ENCODE results near the gene TRPM8.
"Not testable (repeated sequence)": the region's sequence is repeated elsewhere in the genome, so short reads cannot be mapped to it uniquely, and the experiment has no call there.

TRPM8 gene

DNA sequence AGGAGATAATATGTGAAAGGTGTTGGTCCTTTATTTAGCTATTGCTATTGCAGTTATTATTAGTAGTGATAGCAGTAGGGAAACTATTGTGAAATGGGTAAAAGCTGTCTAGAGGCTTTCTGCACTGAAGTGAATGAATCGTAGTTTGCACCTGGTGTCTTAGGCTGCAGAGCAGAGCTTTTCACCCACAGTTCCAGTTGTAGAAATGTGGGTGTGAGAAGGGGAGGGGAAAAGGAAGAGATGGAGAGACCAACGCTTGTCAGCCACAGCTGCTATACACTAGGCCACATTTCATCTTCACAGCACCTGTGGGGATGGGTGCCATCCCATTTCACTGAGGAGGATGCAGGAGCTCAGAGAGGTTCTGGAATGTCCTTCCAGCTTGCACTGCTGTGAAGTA, 50.0 kb downstream of the TRPM8 start:
- Histone ChIP-seq H4K20me1 (ENCODE audit: insufficient read depth, low read length) (no peaks in the 10 kb centered on the region), H3K9ac (ENCODE audit: low read length) (no peak overlapping the region), H3K36me3 (ENCODE audit: insufficient read depth, low read length) (no peaks in the 10 kb centered on the region), H3K4me2 (ENCODE audit: low read length) (no peak overlapping the region), H3K4me1 (ENCODE audit: insufficient read depth, low read length, severe bottlenecking) (no peaks in the 10 kb centered on the region), H2AFZ (ENCODE audit: low read length) (no peak overlapping the region), H3K79me2 (ENCODE audit: insufficient read depth, low read length) (no peaks in the 10 kb centered on the region), H3K27me3 (ENCODE audit: insufficient read depth, low read length) (no peaks in the 10 kb centered on the region), H3K9me3 (ENCODE audit: low read length) (no peaks in the 10 kb centered on the region), H3F3A (ENCODE audit: insufficient read depth, low read length) (no peaks in the 10 kb centered on the region), H3K27ac (ENCODE audit: low read depth, low read length, poor library complexity, severe bottlenecking) (no peak overlapping the region), H3K9me2 (ENCODE audit: low read depth, low read length) (no peaks in the 10 kb centered on the region), H3K4me3 (ENCODE audit: low read depth, low read length, poor library complexity, severe bottlenecking) (no peak overlapping the region)
- no peak for TF ChIP-seq EZH2 (IDR thresholded peaks at IDR 0.05; ENCODE audit: borderline replicate concordance, low read length)

DNA sequence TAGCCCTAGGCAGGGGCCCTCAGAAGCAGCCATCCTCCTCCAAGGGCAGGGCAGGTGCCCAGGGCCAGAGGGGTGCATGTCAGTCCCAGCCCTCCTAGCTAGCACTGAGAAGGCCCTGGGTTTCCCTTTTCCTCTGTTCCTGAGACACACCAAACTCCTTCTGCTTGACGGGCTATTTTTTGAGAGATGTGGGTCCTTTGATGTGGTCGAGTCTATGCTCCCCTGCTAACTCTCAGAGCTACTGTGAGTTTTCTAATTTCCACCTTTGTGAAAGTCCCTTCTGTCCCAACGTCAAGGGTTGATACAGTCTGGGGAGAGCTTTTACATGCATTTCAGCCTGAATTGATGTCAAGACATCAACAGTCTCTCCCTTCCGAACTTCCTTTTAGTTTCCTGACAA, 51.4 kb downstream of the TRPM8 start:
- Histone ChIP-seq H3K4me1 (ENCODE audit: insufficient read depth, low read length, severe bottlenecking) (no peaks in the 10 kb centered on the region), H3K27ac (ENCODE audit: low read depth, low read length, poor library complexity, severe bottlenecking) (no peak overlapping the region), H2AFZ (ENCODE audit: low read length) (no peak overlapping the region), H3K36me3 (ENCODE audit: insufficient read depth, low read length) (no peaks in the 10 kb centered on the region), H3K4me2 (ENCODE audit: low read length) (no peak overlapping the region), H3K9me2 (ENCODE audit: low read depth, low read length) (no peaks in the 10 kb centered on the region), H3K9ac (ENCODE audit: low read length) (no peak overlapping the region), H3K4me3 (ENCODE audit: low read depth, low read length, poor library complexity, severe bottlenecking) (no peak overlapping the region), H3K27me3 (ENCODE audit: insufficient read depth, low read length) (no peaks in the 10 kb centered on the region), H3K9me3 (ENCODE audit: low read length) (no peaks in the 10 kb centered on the region), H3F3A (ENCODE audit: insufficient read depth, low read length) (no peaks in the 10 kb centered on the region), H4K20me1 (ENCODE audit: insufficient read depth, low read length) (no peaks in the 10 kb centered on the region), H3K79me2 (ENCODE audit: insufficient read depth, low read length) (no peaks in the 10 kb centered on the region)
- no peak for TF ChIP-seq EZH2 (IDR thresholded peaks at IDR 0.05; ENCODE audit: borderline replicate concordance, low read length)
- TF ChIP-seq, protein P1, sequence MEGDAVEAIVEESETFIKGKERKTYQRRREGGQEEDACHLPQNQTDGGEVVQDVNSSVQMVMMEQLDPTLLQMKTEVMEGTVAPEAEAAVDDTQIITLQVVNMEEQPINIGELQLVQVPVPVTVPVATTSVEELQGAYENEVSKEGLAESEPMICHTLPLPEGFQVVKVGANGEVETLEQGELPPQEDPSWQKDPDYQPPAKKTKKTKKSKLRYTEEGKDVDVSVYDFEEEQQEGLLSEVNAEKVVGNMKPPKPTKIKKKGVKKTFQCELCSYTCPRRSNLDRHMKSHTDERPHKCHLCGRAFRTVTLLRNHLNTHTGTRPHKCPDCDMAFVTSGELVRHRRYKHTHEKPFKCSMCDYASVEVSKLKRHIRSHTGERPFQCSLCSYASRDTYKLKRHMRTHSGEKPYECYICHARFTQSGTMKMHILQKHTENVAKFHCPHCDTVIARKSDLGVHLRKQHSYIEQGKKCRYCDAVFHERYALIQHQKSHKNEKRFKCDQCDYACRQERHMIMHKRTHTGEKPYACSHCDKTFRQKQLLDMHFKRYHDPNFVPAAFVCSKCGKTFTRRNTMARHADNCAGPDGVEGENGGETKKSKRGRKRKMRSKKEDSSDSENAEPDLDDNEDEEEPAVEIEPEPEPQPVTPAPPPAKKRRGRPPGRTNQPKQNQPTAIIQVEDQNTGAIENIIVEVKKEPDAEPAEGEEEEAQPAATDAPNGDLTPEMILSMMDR (IDR thresholded peaks at IDR 0.05; ENCODE audit: low read length) = no peak

DNA sequence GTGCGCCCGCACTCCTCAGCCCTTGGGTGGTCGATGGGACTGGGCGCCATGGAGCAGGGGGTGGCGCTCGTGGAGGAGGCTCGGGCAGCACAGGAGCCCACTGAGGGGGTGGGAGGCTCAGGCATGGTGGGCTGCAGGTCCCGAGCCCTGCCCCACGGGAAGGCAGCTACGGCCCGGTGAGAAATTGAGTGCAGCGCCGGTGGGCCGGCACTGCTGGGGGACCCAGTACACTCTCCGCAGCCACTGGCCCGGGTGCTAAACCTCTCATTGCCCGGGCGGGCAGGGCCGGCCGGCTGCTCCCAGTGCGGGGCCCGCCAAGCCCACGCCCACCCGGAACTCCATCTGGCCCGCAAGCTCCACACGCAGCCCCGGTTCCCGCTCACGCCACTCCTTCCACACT, 55.3 kb downstream of the TRPM8 start:
- not testable (repeated sequence) for H2AFZ ChIP-seq (ENCODE audit: low read length); H3K9me2 ChIP-seq (ENCODE audit: low read depth, low read length); H3K9ac ChIP-seq (ENCODE audit: low read length); H3F3A ChIP-seq (ENCODE audit: insufficient read depth, low read length); H3K4me3 ChIP-seq (ENCODE audit: low read depth, low read length, poor library complexity, severe bottlenecking); H4K20me1 ChIP-seq (ENCODE audit: insufficient read depth, low read length); H3K27ac ChIP-seq (ENCODE audit: low read depth, low read length, poor library complexity, severe bottlenecking); H3K4me1 ChIP-seq (ENCODE audit: insufficient read depth, low read length, severe bottlenecking); H3K4me2 ChIP-seq (ENCODE audit: low read length); H3K27me3 ChIP-seq (ENCODE audit: insufficient read depth, low read length); H3K36me3 ChIP-seq (ENCODE audit: insufficient read depth, low read length); H3K79me2 ChIP-seq (ENCODE audit: insufficient read depth, low read length); H3K9me3 ChIP-seq (ENCODE audit: low read length)

DNA sequence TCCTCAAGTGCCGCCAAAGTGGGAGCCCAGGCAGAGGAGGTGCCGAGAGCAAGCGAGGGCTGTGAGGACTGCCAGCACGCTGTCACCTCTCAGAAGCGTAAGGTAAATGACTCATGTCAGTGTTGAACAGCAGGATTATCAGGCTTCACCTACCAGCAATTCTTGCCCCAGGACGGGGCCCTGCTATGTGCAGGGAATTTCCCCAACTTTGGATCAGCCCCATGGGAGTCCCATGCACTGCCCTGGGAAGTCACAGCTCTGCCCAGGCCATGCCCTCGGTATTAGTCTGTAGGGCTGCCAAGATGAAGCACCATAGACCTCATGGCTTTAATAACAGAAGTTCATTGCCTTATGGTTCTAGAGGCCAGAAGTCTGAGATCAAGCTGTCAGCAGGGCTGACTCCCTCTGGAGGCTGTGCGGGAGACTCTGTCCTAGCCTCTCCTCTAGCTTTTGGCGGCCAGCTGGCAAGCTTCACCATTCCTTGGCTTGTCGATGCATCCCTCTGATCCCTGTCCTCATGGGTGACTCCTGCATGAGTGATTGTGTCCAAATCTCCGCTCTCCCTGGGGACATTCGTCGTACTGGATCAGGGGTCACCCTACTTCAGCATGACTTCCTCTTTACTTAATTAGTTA, 55.9 kb downstream of the TRPM8 start:
- Histone ChIP-seq H4K20me1 (ENCODE audit: insufficient read depth, low read length) (no peaks in the 10 kb centered on the region), H3K9me2 (ENCODE audit: low read depth, low read length) (no peaks in the 10 kb centered on the region), H3K4me3 (ENCODE audit: low read depth, low read length, poor library complexity, severe bottlenecking) (no peak overlapping the region), H3F3A (ENCODE audit: insufficient read depth, low read length) (no peaks in the 10 kb centered on the region), H3K27me3 (ENCODE audit: insufficient read depth, low read length) (0 out of 2 replicates have a peak, but pooled peaks cover 4% of the 10 kb centered on the region), H3K9ac (ENCODE audit: low read length) (no peak overlapping the region), H2AFZ (ENCODE audit: low read length) (no peak overlapping the region), H3K79me2 (ENCODE audit: insufficient read depth, low read length) (no peaks in the 10 kb centered on the region), H3K27ac (ENCODE audit: low read depth, low read length, poor library complexity, severe bottlenecking) (no peak overlapping the region), H3K4me1 (ENCODE audit: insufficient read depth, low read length, severe bottlenecking) (no peaks in the 10 kb centered on the region), H3K36me3 (ENCODE audit: insufficient read depth, low read length) (no peaks in the 10 kb centered on the region), H3K4me2 (ENCODE audit: low read length) (no peak overlapping the region), H3K9me3 (ENCODE audit: low read length) (no peaks in the 10 kb centered on the region)
- TF ChIP-seq, protein P1 (IDR thresholded peaks at IDR 0.05; ENCODE audit: low read length) = no peak
- no peak for TF ChIP-seq EZH2 (IDR thresholded peaks at IDR 0.05; ENCODE audit: borderline replicate concordance, low read length)
